GM12864 (cell line): ENCODE measurements around the gene INS.
"Not testable (repeated sequence)": the region's sequence is repeated elsewhere in the genome, so short reads cannot be mapped to it uniquely, and the experiment has no call there.

Source experiments
- DNase-seq: peaks from one replicate; pipeline ENCODE4 v3.0.0-alpha.2; 2011; ENCODE audit warnings: low read depth
- H3K4me3 ChIP-seq: 2 replicates; pipeline ENCODE4 v1.5.1; 2011; ENCODE audit warnings: mild to moderate bottlenecking, low read depth, low read length, control low read depth
- TF ChIP-seq, protein P1 (sequence below): IDR thresholded peaks from 2 replicates; pipeline ENCODE4 v1.5.1; 2011; ENCODE audit warnings: low read depth, mild to moderate bottlenecking, moderate library complexity, low read length, control low read depth, inconsistent platforms; ENCODE audit errors: missing control alignments

The INS gene

DNA sequence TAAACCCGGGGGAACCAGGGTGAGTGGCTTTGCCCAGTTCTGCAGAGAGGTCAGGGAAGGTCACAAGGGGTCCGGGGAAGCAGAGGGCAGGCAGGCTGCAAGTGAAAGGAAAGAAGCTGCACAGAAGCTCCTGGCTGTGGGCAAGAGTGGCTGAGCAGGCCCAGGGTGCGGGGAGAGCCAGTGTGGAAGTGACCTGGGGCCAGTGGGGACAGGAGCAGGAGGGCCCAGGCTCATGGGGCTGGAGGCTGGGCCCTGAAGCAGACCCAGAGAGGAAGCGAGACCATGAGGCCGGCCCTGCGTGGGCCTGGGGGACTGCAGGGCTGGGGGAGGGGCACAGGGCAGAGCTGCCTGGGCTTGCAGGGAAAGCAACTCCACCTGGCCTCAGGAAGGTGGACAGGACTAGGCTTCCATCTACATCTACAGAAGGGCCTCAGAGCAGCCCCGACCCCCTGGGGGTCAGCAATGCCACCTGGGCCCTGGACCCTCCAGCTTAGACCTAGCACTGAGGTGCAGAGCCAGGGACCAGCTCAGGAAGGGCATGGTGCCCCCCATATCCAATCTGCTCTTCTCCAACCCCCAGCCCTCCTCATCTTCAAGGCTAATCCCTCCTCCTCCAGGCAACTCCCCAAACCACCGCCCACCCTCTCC, 33.4 kb downstream of the INS start:
- H3K4me3 ChIP-seq: no peak overlapping the region
- TF ChIP-seq, protein P1, sequence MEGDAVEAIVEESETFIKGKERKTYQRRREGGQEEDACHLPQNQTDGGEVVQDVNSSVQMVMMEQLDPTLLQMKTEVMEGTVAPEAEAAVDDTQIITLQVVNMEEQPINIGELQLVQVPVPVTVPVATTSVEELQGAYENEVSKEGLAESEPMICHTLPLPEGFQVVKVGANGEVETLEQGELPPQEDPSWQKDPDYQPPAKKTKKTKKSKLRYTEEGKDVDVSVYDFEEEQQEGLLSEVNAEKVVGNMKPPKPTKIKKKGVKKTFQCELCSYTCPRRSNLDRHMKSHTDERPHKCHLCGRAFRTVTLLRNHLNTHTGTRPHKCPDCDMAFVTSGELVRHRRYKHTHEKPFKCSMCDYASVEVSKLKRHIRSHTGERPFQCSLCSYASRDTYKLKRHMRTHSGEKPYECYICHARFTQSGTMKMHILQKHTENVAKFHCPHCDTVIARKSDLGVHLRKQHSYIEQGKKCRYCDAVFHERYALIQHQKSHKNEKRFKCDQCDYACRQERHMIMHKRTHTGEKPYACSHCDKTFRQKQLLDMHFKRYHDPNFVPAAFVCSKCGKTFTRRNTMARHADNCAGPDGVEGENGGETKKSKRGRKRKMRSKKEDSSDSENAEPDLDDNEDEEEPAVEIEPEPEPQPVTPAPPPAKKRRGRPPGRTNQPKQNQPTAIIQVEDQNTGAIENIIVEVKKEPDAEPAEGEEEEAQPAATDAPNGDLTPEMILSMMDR: no peak
- DNase-seq: no peak

DNA sequence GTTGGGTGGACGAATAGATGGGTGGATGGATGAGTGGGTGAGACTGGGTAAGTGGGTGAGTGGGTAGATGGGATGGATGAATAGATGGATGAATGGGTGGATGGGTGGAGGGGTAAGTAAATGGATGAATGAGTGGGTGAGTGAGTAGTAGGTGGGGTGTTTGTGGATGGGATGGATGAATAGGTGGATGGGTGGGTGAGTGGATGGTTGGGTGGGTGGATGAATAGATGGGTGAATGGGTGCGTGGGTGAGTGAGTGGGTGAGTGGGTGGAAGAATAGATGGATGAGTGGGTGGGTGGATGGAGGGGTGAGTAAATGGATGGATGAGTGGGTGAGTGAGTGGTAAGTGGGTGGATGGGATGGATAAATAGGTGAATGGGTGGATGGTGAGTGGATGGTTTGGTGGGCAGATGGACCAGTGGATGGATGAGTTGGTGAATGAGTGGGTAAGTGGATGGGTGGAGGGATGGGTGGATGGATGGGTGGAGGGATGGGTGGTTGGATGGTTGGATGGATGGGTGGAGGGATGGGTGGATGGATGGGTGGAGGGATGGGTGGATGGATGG, 34.4 kb downstream of the INS start:
- no peak overlapping the region for H3K4me3 ChIP-seq
- DNase-seq: no peak
- TF ChIP-seq, protein P1: no peak

DNA sequence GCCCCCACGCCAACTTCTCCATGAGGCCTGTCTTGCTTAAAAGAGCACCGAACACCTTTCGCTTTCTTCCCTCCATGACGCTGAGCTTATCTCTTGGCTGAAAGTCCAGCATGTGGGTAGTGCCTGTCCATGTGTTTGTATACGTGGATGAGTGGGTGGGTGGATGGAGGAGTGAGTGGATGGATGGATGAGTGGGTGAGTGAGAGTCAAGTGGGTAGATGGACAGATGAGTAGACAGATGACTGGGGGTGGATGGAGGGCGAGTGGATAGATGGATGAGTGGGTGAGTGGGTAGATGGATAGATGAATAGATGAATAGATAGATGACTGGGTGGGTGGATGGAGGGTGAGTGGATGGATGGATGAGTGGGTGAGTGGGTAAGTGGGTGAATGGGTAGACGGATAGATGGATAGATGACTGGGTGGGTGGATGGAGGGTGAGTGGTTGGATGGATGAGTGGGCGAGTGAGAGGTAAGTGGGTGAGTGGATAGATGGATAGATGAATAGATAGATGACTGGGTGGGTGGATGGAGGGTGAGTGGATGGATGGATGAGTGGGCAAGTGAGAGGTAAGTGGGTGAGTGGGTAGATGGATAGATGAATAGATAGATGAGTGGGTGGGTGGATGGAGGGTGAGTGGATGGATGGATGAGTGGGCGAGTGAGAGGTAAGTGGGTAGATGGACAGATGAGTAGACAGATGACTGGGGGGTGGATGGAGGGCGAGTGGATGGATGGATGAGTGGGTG, 36.1 kb downstream of the INS start:
- not testable (repeated sequence) for DNase-seq, H3K4me3 ChIP-seq

- DNase-seq: no peak
- H3K4me3 ChIP-seq: no peak overlapping the region
- TF ChIP-seq, protein P1: no peak
Measured at GRCh38 chr11:2123628-2123960, 37.4 kb downstream of the INS start.

GRCh38 chr11:2122907-2123627, 37.9 kb downstream of the INS start:
- TF ChIP-seq, protein P1: no peak
- DNase-seq: no peak
- no peak overlapping the region for H3K4me3 ChIP-seq

DNA sequence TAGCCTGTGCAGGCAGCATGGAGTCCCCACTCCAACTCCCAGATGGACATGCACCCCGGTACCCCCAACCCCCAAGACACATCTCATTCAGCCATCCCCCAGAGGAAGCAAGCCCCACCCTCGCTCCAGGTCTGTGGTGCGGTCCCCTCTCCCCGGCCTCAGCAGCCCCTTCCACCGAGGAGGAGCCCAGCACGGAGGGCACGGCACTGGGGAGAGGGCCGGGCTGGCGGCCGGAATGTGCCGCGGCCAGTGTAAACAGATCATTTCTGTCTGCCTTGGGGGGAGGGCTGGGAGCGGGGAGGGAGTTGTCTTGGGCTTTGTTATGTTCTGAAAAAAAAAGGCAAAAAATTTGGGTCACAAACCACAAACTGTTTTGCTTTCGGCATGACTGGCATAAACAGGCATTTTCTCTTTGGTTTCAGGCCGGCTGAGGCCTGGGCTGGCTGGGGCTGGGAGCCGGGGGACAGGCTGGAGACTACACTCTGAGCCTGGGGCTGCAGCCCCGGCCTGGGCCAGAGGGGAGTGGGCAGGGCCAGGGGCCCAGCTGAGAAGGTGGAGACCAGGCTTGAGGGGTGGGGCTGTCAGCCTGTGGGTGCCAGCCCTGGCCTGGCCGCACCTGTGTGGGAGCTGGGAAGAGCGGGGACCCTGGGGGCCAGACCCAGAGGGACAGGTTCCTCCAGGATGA, 38.6 kb downstream of the INS start:
- TF ChIP-seq, protein P1: no peak
- DNase-seq: no peak
- H3K4me3 ChIP-seq: no peak overlapping the region
